H9 (cell line): ENCODE measurements around the gene EPB41. TPM values are rescaled to one million over a fixed set of nuclear protein-coding genes. Genes with fewer than 3 reads are reported as not detected.

Experiments
- DNase-seq: peaks from one replicate; pipeline ENCODE4 v3.0.0-alpha.2; 2017
- H2AFZ ChIP-seq: one replicate; pipeline ENCODE4 v1.6.1; 2013; ENCODE audit warnings: mild to moderate bottlenecking, low read length, control low read depth, moderate library complexity
- H2AK5ac ChIP-seq: 2 replicates; pipeline ENCODE4 v1.6.1; 2013; ENCODE audit warnings: low read length, control low read depth, mixed read lengths; ENCODE audit not compliant: insufficient read length
- H2BK120ac ChIP-seq: one replicate; pipeline ENCODE4 v1.6.1; 2013; ENCODE audit warnings: low read depth, mild to moderate bottlenecking, low read length, control low read depth, inconsistent platforms; ENCODE audit not compliant: poor library complexity, severe bottlenecking
- H2BK12ac ChIP-seq: 2 replicates; pipeline ENCODE4 v1.6.1; 2013; ENCODE audit warnings: low read length, control low read depth, mixed read lengths, low read depth; ENCODE audit not compliant: insufficient read length
- H2BK15ac ChIP-seq: 2 replicates; pipeline ENCODE4 v1.6.1; 2013; ENCODE audit warnings: low read depth, low read length, control low read depth
- H2BK20ac ChIP-seq: one replicate; pipeline ENCODE4 v1.6.1; 2013; ENCODE audit warnings: low read depth, mild to moderate bottlenecking, low read length, control low read depth, inconsistent platforms; ENCODE audit not compliant: poor library complexity, severe bottlenecking
- H2BK5ac ChIP-seq: 2 replicates; pipeline ENCODE4 v1.6.1; 2013; ENCODE audit warnings: low read length, control low read depth, mixed read lengths; ENCODE audit not compliant: insufficient read length
- H3K14ac ChIP-seq: 2 replicates; pipeline ENCODE4 v1.6.1; 2013; ENCODE audit warnings: low read length, control low read depth; ENCODE audit not compliant: insufficient read depth
- H3K18ac ChIP-seq: 2 replicates; pipeline ENCODE4 v1.6.1; 2013; ENCODE audit warnings: low read depth, mild to moderate bottlenecking, mixed read lengths, low read length, control low read depth; ENCODE audit not compliant: insufficient read length
- H3K23ac ChIP-seq: 2 replicates; pipeline ENCODE4 v1.6.1; 2013; ENCODE audit warnings: low read length, control low read depth, mixed read lengths, low read depth; ENCODE audit not compliant: insufficient read length
- H3K23me2 ChIP-seq: 2 replicates; pipeline ENCODE4 v1.6.1; 2013; ENCODE audit warnings: low read depth, mild to moderate bottlenecking, mixed read lengths, low read length, control low read depth; ENCODE audit not compliant: insufficient read length, poor library complexity, severe bottlenecking
- H3K27ac ChIP-seq: 2 replicates; pipeline ENCODE4 v1.5.1; 2013; ENCODE audit warnings: low read length, control low read depth, mixed read lengths, low read depth; ENCODE audit not compliant: insufficient read length
- H3K27me3 ChIP-seq: 2 replicates; pipeline ENCODE4 v1.6.1; 2013; ENCODE audit warnings: low read length, control low read depth, inconsistent platforms; ENCODE audit not compliant: insufficient read depth
- H3K4ac ChIP-seq: 2 replicates; pipeline ENCODE4 v1.6.1; 2013; ENCODE audit warnings: low read depth, mild to moderate bottlenecking, control low read depth, inconsistent platforms, low read length, moderate library complexity
- H3K4me1 ChIP-seq: 2 replicates; pipeline ENCODE4 v1.6.1; 2013; ENCODE audit warnings: low read length, control low read depth, inconsistent platforms; ENCODE audit not compliant: insufficient read depth
- H3K4me2 ChIP-seq: 2 replicates; pipeline ENCODE4 v1.6.1; 2013; ENCODE audit warnings: low read length, control low read depth, mixed read lengths; ENCODE audit not compliant: insufficient read length, insufficient read depth
- H3K56ac ChIP-seq: 2 replicates; pipeline ENCODE4 v1.6.1; 2013; ENCODE audit warnings: low read depth, mild to moderate bottlenecking, mixed read lengths, low read length, control low read depth; ENCODE audit not compliant: insufficient read length
- H3K79me1 ChIP-seq: 2 replicates; pipeline ENCODE4 v1.6.1; 2013; ENCODE audit warnings: low read depth, mild to moderate bottlenecking, moderate library complexity, low read length, control low read depth, inconsistent platforms; ENCODE audit not compliant: insufficient read depth, poor library complexity, severe bottlenecking
- H3K79me2 ChIP-seq: 2 replicates; pipeline ENCODE4 v1.6.1; 2013; ENCODE audit warnings: low read length, control low read depth, inconsistent platforms; ENCODE audit not compliant: insufficient read depth
- H3K9ac ChIP-seq: 2 replicates; pipeline ENCODE4 v1.6.1; 2013; ENCODE audit warnings: low read length, control low read depth, mixed read lengths; ENCODE audit not compliant: insufficient read length; ENCODE audit errors: extremely low read depth
- H3K9me3 ChIP-seq: one replicate; pipeline ENCODE4 v1.6.1; 2013; ENCODE audit warnings: low read depth, low read length, inconsistent platforms; ENCODE audit not compliant: control insufficient read depth
- H3T11ph ChIP-seq: one replicate; pipeline ENCODE4 v1.6.1; 2013; ENCODE audit warnings: mild to moderate bottlenecking, low read length, control low read depth, inconsistent platforms
- H4K20me1 ChIP-seq: one replicate; pipeline ENCODE4 v1.6.1; 2013; ENCODE audit not compliant: control insufficient read depth, insufficient read length, insufficient read depth
- H4K5ac ChIP-seq: 2 replicates; pipeline ENCODE4 v1.6.1; 2013; ENCODE audit warnings: low read depth, mild to moderate bottlenecking, mixed read lengths, low read length, control low read depth; ENCODE audit not compliant: insufficient read length
- H4K8ac ChIP-seq: replicated peaks from 2 replicates; pipeline ENCODE4 v1.6.1; 2013; ENCODE audit warnings: low read length, control low read depth, mixed read lengths, low read depth; ENCODE audit not compliant: insufficient read length
- H4K91ac ChIP-seq: 2 replicates; pipeline ENCODE4 v1.6.1; 2013; ENCODE audit warnings: low read depth, mild to moderate bottlenecking, moderate library complexity, mixed read lengths, low read length, control low read depth; ENCODE audit not compliant: insufficient read length
- H3K27ac Mint-ChIP-seq, 3 experiments: 2 replicates in 2 of 3; 3 replicates in 1 of 3; pipeline ENCODE4 v1.8.0; 2020 to 2021; ENCODE audit warnings: mixed read lengths in 3 of 3, mild to moderate bottlenecking in 1 of 3, moderate library complexity in 1 of 3
- H3K27me3 Mint-ChIP-seq: 2 replicates; pipeline ENCODE4 v1.8.0; 2021; ENCODE audit warnings: low read depth, mild to moderate bottlenecking, moderate library complexity, mixed read lengths
- H3K36me3 Mint-ChIP-seq, 3 experiments: 2 replicates in 2 of 3; 3 replicates in 1 of 3; pipeline ENCODE4 v1.8.0; 2020 to 2021; ENCODE audit warnings: low read depth in 3 of 3, mixed read lengths in 3 of 3; ENCODE audit not compliant: insufficient read depth in 1 of 3
- H3K4me1 Mint-ChIP-seq, 2 experiments: 2 replicates each; pipeline ENCODE4 v1.8.0; 2020; ENCODE audit warnings: mixed read lengths in 2 of 2
- H3K4me3 Mint-ChIP-seq, 2 experiments: 2 replicates in 1 of 2; 3 replicates in 1 of 2; pipeline ENCODE4 v1.8.0; 2020 to 2021; ENCODE audit warnings: mild to moderate bottlenecking in 2 of 2, mixed read lengths in 2 of 2, moderate library complexity in 1 of 2
- H3K9me3 Mint-ChIP-seq, 2 experiments: 2 replicates in 1 of 2; 3 replicates in 1 of 2; pipeline ENCODE4 v1.8.0; 2020; ENCODE audit warnings: mild to moderate bottlenecking in 2 of 2, mixed read lengths in 2 of 2, moderate library complexity in 1 of 2
- CTCF ChIP-seq: fragments of 200-600 bp; sonication (generic); conservative IDR thresholded peaks from 3 replicates; pipeline ENCODE4 v1.8.0; 2021; ENCODE audit warnings: antibody characterized with exemption, mild to moderate bottlenecking
- WGBS: extraction: QIAGEN DNeasy Blood & Tissue Kit; methylation state at CpG from one replicate; pipeline ENCODE4 v1.1.7; 2013; ENCODE audit warnings: missing lambda C conversion rate, low lambda C conversion rate, mixed read lengths; ENCODE audit not compliant: insufficient read length; ENCODE audit errors: extremely low coverage; 5-methylcytosine and 5-hydroxymethylcytosine counted together
- total RNA-seq: library from RNA; stranded (reverse); gene quantifications from 2 replicates; pipeline ENCODE4 v1.2.1, GENCODE V29; 2021

EPB41 gene
- total RNA-seq, 1 experiment from 2014 or later = 75.4 TPM

GRCh38 chr1:29083317-29084195 is 169.2 kb downstream of the EPB41 start:
- Histone ChIP-seq H3K23me2 (no peaks in the 10 kb centered on the region), H4K91ac (no peak overlapping the region), H3K4me1 (no peaks in the 10 kb centered on the region; the same call in 1 of the 2 replicates), H2BK20ac (no peak overlapping the region), H2AK5ac (no peak overlapping the region), H3K27ac (no peak overlapping the region), H2BK120ac (no peak overlapping the region), H2BK5ac (no peak overlapping the region), H4K20me1 (no peaks in the 10 kb centered on the region), H2BK12ac (no peak overlapping the region), H3K56ac (no peak overlapping the region), H2BK15ac (no peak overlapping the region), H4K5ac (no peak overlapping the region), H3K4me2 (no peak overlapping the region), H2AFZ (no peak overlapping the region), H3K9me3 (no peaks in the 10 kb centered on the region), H3K79me2 (no peaks in the 10 kb centered on the region), H4K8ac (no peak overlapping the region), H3K23ac (no peak overlapping the region), H3K14ac (no peak overlapping the region), H3K9ac (no peak overlapping the region), H3T11ph (no peak overlapping the region), H3K27me3 (no peaks in the 10 kb centered on the region), H3K18ac (no peak overlapping the region), H3K79me1 (no peaks in the 10 kb centered on the region), H3K4ac (no peak overlapping the region)
- Mint-ChIP-seq H3K9me3 (no peaks in the 10 kb centered on the region), H3K27ac (peak overlapping the region in 1 of 3 experiments; percentile 35; a peak in 1 of 7 replicates), H3K4me3 (no peak overlapping the region), H3K36me3 (no peaks in the 10 kb centered on the region), H3K4me1 (peaks cover 5 to 12% of the 10 kb centered on the region in 2 experiments; a peak in 3 of 4 replicates), H3K27me3 (no peaks in the 10 kb centered on the region)
- no peak for DNase-seq
- no CpG with 5 or more reads among the region's 3 CpGs for WGBS
- no peak for TF ChIP-seq CTCF
